GM18517 (cell line): ENCODE results near the gene CENPC.
"Not testable (repeated sequence)": the region's sequence is repeated elsewhere in the genome, so short reads cannot be mapped to it uniquely, and the experiment has no call there.

ENCODE experiments used
- ATAC-seq: cut with Tn5 transposase; IDR thresholded peaks from one replicate; pipeline ENCODE4 v1.9.1; 2021; ENCODE audit warnings: mild to moderate bottlenecking, moderate library complexity; ENCODE audit not compliant: unreplicated experiment

CENPC gene

DNA sequence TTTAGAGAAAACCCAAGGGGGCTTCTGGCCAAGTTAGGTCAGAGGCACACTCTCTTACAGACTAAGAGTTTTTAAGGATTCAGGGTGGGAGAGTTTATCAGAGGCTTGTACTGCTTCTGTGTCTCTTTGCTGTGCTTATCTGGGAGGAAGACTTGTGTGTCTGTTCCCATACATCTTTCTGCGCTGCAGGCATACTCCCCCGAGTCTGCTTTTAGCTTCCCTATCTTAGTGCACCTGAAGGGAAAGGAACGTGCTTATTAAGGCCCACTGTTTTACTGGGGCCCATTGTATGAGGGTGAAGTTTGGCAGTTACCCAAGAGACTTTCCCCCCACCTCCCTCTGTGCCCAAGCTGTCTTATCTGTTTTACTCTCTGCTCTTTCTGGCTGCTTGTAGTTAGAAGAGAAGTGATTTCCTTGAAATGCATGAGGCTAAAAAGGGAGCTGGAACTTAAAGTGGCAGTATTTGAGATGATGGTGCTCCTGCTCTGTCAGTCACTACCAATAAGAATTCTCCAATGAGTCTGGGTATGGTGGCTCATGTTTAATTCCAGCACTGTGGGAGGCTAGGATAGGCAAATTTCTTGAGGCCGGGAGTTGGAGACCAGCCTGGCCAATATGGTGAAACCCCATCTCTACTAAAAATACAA lies 7.0 kb upstream of the CENPC start:
- not testable (repeated sequence) for ATAC-seq

DNA sequence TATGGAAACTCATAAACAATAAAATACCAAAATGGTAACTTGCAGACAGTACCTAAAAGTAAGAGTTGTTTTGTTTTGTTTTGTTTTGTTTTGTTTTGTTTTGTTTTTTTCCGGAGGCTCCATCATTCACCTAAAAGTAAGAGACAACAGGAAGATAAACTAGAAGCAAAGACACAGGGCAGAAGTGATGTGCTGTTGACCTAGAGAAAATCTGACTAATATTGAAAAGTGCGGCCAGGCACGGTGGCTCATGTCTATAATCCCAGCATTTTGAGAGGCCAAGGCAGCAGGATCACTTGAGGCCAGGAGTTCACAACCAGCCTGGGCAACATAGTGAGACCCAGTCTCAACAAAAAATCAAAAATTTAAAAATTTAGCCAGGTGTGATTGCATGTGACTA lies 5.6 kb upstream of the CENPC start:
- ATAC-seq: peak; percentile 35

DNA sequence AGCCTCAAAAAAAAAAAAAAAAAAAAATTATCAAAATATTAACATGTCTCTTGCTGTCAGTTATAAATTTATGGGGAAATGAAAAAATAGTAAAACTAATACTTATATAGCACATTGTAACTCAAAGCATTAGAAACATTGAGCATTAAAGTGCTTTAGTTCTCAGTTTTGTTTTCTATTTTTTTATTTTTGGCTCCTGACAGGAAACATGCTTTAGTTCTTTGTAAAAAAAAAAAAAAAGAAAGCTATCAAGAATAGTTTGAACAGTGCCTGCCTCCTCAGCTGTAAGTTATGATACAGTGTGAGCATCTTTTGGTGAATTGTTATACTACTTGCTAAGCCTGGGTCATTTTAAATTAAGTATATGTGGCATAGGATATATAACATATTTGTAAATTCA lies 5.1 kb upstream of the CENPC start:
- peak; percentile 35 for ATAC-seq

DNA sequence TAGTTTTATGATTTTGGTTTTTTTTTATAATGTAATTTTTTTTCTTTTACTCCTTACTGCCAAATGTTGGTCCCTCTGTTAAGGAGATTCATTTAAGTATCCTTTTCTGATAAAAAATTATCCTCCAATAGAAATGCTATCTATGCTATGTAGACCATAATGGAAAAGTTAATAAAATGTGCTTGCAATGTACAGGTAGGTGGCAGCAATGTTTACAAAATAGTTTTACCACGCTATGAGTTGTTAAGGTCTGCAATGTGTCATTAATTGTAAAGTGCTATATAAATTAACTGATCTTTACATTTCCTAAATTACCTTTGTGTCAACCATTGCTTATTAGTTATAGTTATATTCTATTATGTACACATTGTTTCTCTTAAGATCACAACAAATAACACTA lies 3.8 kb upstream of the CENPC start:
- peak; percentile 44 for ATAC-seq

DNA sequence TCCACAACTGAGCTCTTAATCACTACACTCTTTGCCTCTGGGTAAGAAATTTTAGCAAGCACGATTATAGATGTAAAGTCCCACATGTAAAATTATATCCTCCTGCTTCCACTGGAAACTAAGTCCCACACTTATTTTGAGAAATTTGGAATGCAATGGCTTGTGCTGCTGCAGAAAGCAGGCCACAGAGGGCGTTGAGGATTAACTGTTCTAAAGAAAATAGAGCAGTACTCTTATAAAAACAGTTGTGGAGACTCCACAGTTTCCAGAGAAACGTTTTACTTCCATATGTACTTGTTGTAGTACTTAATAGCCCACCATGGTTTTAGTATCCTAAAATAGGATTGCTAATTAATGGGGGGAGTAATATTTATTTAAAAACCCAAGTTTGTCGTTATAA lies 1.7 kb upstream of the CENPC start:
- no peak for ATAC-seq

DNA sequence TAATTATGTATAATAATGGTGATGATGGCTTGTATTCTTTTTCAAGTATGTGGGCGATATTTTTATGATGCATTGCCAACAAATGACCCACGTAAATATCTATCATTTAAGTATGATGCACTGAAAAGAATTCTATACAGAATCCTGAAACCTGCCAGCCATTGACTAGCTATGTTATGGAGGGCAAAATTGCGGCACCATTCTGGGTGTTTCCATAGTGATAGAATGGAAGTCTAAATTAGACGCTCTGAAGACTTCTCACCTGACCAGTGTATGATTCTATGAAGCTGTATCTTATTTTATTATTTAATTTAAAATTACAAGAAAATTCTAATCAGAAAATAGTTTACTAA lies 677 bp upstream of the CENPC start:
- no peak for ATAC-seq

DNA sequence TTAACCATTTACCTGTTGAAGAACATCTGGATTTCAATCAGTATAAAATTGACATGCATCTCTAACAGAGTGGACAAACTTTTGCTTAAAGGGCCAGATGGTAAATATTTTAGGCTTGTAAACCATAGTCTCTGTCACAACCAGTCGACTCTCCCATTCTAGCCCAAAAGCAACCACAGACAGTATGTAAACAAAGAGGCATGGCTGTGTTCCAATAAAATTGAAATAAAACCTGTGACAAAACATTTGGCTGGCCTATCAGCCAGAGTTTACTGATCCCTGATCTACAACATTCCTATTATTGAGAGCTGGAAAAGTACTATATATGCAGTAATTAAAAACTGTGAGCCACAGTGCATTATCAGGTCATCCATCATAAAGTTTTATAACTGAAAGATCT lies 3.2 kb downstream of the CENPC start:
- ATAC-seq: no peak

DNA sequence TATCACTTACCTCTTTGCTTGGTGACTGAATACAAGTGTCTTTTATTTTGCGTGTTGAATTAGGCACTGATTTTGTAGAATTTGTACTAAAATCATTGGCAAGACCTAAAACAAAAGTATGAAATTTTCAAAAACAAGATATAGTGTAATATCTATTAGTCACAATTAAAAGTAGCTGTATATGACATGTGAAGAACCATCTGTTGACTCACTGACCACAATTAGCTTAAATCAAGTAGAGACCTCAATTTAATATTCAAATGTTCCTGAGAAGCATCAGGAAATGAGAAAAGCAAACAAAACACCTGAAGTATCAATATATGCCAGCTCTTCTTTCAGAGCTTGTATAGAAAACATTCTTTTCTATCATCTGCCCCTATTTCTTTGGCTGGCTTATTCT lies 5.5 kb downstream of the CENPC start:
- ATAC-seq: no peak

DNA sequence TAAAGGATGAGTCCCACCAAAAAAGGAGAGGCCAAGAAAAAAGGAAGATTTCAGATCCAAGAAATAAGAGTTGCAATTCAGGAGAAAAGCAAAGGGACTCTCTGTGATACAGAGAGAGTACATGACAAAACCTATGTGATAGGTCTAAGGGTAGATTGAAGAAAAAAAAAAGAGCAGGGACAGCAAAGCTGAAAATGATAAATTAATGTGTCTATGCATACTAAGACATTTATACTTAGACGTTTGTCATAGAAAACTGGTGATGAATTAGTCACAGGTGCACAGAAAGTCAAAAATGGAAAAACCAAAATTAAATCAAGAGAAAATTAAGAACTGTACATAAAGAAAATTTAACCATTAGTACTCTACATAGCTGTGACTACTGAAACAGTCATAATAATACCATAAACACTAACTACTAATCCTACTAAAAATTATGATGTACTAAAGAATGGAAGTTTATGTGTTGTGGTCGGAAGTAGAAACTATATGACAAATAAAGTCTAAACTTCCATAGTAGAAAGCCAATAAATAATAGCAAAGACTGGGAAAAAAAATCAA lies 9.9 kb downstream of the CENPC start:
- no peak for ATAC-seq

DNA sequence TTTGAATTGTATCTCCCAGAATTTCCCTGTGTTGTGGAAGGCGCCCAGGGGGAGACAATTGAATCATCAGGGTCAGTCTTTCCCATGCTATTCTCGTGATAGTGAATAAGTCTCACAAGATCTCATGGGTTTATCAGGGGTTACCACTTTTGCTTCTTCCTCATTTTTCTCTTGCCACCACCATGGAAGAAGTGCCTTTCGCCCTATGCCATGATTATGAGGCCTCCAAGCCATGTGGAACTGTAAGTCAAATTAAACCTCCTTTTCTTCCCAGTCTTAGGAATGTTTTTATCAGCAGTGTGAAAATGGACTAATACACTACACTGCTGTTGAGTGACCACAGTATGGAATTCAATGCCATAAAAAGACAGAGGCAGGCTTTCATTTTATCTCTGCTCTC lies 12.2 kb downstream of the CENPC start:
- ATAC-seq: no peak

DNA sequence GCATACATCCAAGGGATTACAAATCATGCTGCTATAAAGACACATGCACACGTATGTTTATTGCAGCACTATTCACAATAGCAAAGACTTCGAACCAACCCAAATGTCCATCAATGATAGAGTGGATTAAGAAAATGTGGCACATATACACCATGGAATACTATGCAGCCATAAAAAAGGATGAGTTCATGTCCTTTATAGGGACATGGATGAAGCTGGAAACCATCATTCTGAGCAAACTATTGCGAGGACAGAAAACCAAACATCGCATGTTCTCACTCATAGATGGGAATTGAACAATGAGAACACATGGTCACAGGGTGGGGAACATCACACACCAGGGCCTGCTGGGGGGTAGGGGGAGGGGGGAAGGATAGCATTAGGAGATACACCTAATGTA lies 12.9 kb downstream of the CENPC start:
- ATAC-seq: not testable (repeated sequence)

DNA sequence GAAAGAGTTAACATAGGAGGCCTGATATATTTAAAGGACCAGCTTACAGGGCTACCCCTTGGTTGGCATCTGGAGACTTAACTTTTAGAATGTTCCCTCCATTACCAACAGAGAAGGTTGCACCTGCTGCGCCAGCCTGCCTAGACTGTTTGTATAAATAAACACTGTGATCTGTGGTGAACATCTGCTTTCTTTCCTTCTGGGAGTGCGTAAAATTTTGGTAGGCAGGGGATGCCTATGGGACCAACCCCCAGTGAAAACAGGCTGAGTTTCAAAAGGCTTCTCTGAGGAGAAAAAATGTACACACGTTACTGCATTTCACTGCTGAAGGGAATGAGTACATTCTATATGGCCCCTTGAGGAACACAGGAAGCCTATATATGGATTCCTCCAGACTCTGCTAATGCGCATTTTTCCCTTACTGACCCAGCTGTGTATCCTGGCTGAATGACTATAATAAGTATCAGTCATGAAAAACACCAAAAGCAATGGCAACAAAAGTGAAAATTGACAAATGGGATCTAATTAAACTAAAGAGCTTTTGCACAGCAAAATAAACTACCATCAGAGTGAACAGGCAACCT lies 13.8 kb downstream of the CENPC start:
- ATAC-seq: no peak

DNA sequence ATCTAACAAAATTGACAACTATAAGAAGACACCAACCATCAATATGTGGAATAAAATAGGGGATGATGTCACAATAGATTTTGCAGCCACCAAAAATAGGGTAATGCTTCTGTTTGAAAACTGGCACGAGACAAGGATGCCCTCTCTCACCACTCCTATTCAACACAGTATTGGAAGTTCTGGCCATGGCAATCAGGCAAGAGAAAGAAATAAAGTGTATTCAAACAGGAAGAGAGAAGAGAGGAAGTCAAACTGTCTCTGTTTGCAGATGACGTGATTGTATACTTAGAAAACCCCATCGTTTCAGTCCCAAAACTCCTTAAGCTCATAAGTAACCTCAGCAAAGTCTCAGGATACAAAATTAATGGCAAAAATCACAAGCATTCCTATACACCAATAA lies 21.2 kb downstream of the CENPC start:
- ATAC-seq: not testable (repeated sequence)

DNA sequence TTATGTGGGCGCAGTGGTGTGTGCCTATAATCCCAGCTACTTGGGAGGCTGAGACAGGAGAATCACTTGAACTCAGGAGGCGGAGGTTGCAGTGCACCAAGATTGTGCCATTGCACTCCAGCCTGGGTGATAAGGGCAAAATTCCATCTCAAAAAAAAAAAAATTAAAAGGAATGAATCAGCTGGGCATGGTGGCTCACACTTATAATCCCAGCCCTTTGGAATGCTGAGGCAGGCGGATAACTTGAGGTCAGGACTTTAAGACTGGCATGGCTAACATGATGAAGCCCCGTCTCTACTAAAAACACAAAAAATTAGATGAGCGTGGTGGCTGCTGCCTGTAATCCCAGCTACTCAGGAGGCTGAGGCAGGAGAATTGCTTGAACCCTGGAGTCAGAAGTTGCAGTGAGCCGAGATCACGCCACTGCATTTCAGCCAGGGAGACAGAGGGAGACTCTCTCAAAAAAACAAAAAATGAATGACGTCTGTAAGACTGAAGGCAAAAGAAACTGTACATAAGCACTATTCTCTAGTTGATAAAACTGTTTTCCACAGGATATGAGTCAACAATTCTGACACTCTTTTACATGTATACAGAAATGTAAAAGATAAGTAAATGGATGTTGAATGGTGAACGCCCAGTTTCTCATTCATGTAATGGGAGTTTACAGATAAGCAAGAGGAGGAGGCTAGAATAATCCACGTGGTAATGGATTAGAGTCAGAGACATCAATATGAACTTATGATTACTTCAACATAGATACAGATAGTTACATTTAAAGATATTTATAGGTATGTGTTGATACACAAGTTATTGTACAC lies 22.2 kb downstream of the CENPC start:
- no peak for ATAC-seq

DNA sequence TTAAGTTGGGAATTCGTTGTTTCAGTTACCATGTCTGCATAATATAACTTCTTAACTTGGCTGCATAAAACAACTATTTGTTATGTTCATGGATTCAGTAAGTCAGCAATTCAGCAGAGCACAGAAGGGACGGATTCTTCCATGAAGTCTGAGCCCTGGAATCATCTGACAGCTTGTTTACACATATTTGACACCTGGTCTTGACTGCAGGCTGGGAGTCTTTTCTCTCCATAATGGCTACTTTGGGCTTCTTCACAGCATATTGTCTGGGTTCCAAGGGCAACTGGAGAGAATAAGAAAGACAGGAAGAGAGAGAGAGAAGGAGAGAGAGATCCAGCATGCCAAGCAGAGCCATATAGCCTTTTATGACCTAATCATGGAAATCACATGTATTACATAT lies 23.1 kb downstream of the CENPC start:
- no peak for ATAC-seq

DNA sequence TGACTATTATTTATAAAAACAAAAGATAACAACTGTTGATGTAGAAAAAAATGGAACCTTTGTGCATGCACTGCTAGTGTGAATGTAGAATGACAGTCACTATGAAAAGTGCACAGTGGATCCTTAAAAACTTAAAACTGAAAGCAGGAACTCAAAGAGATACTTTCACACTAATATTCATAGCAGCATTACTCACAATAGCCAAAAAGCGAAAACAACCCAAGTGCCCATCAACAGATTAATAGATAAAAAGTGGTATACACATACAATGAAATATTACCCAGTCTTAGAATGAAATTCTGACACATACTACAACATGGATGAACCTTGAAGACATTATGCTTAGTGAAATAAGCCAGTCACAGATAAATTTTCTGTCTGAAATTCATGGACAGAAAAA lies 23.8 kb downstream of the CENPC start:
- ATAC-seq: peak; percentile 93

DNA sequence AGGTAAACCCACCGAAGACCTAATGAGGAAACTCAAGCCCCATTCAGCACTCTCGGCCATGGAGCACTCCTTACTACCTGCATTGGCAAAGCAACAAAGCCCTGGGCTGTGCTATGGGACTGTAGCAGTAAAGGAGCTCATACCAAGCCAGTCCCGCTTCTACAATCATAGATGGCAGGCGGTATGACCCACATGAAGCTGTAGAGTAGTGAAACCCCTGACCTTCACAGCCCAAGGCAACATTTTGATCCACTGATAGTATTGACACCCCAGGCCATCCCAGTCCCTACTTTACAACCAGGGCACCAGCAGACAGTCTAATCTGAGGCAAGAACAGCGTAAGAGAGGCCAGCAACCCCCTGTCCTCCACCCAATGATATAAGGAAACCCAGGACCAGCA lies 25.2 kb downstream of the CENPC start:
- ATAC-seq: no peak

DNA sequence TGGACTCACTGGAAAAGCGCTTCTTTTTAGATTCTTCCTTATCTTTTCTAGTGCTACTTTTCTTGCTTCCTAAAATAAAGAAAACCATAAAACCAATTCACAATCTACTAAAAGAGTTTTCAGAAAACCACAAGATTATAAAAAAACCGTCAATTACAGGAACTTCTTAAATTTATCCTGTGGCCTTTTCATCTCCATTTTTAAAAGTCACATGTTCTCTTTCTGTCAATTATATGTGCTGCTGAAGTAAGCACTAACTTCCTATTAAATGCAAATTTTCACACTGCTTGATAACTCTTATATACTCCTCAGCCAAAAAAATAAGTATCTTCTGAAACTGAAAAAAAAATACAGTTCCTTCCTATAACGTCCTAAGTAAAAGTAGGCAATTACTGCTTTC lies 32.8 kb downstream of the CENPC start:
- ATAC-seq: no peak

DNA sequence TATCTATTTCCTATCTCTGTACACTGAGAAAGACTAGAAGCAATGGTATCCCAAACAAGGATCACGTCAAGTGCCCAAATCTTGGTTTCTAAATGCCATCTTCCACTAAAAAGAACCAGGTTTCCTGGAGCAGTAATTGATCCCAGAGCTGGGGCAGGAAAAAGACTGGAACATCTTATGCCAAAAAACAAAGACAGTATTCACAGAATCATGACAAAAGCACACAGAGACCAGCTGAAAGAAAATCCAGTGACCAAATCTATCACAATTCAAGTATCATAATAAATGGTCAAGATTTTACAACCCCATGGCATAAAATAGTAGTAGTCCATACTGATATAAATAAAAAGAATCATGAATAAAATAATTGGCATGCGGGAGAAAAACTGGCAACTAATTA lies 44.9 kb downstream of the CENPC start:
- no peak for ATAC-seq

DNA sequence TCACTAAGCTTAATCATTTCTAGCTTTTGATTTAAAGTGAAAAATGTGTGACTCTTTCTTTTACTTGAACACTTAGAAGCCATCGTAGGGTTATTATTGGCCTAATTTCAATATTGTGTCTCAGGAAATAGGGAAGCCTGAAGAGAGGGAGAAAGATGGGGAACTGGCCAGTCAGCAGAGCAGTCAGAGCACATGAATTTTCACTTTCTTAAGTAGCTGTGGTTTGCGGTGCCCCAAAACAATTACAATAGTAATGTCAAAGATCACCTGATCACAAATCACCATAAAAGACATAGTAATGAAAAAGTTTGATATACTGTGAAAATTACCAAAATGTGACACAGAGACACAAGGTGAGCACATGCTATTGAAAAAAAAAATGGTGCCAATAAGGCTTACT lies 45.5 kb downstream of the CENPC start:
- no peak for ATAC-seq

DNA sequence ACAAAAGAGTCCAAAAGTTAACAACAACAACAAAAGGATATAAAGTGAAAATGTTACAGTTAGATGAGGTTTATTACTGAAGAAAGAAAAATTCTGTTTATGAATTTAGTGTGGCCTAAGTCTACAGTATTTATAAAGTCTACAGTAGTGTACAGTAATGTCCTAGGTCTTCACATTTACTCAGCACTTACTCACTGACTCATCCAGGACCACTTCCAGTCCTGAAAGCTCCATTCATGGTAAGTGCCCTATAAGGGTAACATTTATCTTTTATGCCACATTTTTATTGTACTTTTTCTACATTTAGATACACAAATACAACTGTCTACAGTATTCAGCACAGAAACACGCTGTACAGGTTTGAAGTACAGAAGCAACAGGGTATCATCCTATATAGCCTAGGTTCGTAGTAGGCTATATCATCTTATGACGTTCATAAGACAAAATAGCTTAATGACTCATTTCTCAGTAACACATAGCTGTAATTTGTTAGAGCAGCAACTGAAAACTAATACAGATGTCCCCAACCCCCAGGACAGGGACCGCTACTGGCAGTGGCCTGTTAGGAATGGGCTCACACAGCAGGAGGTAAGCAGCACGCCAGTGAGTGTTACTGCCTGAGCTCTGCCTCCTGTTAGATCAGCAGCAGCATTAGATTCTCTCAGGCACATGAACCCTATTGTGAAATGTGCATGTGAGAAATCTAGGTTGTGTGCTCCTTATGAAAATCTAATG lies 61.3 kb downstream of the CENPC start:
- no peak for ATAC-seq
